ENCODE measurements around the gene IL9.
"Not testable (repeated sequence)": the region's sequence is repeated elsewhere in the genome, so short reads cannot be mapped to it uniquely, and the experiment has no call there.

Gene IL9

DNA sequence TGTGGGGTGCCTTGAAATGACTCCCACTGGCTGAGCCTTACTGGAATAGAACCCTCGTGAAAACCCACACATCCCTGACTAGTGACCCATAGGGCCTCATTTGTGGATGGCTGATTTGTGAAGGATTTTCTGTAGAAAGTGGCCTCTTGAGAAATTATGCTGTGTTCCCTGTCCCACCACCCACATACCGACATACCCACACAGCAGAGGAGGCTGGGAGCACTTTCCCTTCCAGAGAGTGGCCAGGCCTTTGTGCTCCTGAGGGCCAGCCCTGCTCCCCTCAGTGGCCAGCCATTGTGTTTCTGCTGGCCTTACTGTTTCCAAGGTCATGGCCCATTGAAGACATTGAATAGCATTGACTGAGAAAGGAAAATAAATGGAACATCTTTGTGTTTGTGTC is 29.6 kb downstream of the IL9 start:
- DNase-seq = no peak

DNA sequence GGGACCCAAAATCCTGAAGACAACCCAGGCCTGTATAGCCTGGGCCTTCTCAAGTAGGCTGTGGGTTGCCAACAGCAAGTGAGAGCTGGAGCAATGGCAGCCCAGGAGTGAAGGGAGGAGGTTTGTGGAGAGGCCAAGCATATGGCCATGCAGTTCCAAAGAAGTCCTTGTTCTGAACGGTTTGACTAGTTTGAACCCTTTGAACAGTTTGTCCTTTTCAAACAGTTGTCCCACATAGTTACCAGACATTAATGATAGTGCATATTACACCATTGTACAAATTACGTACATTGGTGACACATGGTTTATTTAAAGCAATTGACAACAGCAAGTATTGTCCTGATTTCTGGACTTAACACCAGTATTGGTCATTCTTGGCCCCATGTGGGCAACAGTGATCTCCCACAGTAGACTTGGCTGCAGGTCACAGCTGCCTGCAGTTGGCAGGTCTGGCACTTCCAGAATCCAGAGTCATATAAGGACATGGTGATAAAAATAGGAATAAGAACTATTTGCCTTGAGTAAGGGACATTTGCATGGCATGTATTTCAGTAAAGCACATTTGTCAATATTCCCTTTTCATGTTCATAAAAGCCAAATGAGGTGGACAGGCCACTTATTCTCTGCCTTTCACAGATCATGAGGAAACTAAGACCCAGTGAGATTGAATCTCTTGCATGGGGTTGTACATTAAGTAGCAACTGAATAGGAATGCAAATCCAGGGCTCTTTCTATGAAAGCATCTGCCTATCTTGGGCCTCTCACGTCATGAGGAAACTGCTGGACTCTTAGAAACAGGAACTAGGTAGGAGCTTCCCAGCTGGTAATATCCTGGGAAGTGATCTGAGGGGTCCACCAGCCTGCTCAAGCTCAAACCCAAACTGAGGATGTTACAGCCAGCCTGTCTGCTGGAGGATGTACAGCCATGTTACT is 30.9 kb downstream of the IL9 start:
- no peak for DNase-seq

DNA sequence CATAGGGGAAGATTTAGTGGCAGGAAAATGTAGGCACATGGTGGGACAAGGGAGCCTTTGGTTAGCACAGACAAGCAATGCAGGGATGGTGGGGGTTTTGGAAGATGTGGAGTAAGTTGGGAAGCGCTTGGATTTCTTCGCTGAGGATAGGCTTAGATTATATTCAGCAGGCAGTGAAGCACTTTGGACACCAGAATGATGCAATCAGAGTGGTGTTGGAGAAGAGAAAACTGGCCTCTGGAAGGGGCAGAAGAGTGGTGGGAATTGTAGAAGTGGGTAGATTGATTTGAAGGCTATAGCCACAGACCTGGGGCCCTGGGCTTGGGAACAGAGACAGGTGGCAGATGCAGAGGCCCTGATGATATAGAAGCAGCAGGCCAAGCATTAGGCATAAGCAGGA is 32.9 kb downstream of the IL9 start:
- DNase-seq = no peak

DNA sequence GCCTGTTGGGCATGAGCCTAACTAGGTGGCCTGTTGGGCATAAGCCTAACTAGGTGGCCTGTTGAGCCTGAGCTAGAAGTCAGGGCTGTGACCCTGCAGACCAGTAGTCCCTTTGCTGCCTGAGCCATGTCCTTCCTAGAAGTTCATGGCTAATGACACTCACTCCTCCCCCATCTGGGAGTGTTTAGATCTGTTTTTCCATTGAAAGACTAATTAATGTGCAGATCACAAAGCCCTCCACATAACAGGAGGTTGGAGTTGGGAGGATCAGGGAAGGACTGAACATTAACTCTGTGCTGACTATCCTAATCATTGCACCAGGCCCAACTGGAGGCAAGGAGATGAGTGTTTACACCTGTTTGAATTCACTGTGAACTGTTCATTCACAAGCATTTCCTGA is 33.6 kb downstream of the IL9 start:
- no peak for DNase-seq

DNA sequence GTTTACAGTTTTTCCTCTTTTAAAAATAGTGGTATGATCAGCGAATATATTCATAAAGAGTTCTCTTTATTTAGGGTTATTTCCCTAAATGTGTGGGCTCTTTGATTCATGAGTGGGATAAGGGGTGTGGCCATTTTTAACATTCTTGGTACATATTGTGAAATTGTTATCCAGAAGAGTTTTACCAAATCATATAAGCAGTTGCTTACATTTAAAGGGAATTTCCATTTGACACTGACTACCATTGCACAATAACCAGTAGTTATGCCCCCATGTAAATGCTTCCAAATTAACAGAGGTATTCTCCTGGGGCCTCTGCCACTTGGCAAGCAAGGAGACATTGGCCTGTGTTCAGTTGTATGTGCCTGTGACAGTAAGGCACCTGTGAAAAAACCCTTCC is 34.0 kb downstream of the IL9 start:
- DNase-seq = no peak

DNA sequence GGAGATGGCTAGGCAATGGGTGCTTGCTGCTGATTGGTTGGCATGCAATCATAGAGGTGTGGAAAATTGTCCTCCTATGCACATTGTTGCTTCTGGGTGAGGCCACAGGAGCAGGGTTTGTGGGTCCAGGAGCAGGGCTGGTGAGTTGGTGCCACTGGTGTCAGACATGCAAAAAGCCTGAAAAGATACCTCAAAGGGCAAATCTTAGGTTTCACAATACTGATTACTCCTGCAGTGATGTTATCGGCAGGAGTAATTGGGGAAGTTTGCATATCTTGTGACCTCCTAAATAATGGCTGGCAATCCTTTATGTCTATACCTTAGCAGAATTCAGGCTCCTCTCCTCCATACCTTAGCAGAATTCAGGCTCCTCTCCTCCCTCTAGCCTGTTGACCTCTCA is 36.0 kb downstream of the IL9 start:
- no peak for DNase-seq

DNA sequence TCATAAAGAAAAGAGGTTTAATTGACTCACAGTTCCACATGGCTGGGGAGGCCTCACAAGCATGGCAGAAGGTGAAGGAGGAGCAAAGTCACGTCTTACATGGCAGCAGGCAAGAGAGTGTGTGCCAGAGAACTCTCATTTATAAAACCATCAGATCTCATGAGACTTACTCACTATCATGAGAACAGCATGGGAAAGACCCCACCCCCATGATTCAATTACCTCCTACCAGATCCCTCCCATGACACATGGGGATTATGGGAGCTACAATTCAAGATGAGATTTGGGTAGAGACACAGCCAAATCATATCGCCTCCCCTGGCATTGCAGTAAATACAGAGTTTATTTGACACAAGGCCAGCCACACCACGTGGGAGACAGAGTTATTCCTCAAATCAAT is 36.5 kb downstream of the IL9 start:
- DNase-seq = not testable (repeated sequence)

DNA sequence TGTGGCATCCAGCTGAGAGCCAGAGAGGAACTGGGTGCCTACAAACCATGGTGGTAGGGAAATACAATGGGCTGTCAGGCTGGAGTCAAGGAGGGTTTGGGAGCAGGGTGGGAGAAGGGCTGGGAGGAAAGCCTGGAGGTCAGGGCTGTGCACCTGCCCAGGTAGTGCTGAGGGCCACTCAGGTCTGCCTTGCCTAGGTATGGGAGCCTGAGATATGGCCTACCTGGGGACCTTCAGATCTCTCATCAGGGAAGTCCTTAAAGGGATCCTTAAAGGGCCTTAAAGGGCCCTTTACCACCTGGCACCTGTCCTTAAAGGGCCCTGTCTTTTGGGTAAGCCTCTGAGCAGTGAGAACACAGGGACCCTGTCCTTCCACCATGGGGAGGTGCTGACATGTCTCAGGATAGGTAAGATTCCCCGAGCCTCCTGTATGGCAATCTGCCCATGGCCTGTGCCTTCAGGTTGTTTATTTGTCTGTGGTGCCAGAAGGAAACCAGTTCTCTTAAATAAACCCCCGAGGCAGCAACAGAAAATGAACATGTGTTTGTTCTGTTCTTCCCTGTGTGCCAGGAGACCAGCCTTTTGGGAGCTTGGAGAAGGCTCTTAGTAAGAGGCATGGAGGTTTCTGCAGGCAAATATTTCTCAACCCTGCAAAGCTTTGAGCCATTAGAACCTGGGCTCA is 37.9 kb downstream of the IL9 start:
- DNase-seq = no peak

DNA sequence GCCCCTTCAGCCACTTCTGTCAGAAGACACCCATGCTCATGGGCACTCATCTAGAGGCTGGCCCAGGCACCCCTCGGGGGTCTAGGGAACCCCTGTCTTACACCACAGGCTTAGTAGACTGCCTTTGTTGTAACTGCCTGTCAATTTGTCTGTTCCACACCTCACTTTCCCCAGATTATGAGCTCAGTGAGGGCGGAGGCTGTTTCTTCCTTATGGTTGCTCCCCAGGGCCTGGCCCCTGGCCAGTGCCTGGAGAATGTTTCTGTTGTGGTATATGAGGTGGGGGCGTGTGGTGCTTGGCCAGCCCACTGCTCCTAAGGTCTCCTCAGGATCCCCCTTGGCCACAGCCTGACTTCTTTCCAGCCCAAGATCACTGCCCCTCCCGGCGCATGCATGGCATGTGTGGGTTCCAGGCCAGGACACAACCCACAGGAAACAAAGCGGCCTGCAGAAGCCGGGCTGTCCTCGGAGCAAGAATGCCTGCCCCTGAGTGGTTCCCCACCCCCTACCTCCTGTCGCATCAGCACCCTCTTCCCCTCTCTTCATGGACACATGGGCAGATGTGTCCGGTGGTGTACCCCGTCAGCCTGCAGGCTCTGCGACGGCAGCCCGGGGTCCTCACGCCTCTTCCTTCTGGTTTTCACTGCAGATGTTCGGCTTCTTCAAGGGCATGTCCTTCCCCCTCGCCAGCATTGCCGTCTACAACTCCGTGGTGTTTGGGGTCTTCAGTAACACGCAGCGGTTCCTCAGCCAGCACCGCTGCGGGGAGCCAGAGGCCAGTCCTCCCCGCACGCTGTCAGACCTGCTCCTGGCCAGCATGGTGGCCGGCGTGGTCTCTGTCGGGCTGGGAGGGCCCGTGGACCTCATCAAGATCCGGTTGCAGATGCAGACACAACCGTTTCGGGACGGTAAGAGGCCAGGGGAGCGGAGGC is 43.5 kb downstream of the IL9 start:
- DNase-seq = no peak

DNA sequence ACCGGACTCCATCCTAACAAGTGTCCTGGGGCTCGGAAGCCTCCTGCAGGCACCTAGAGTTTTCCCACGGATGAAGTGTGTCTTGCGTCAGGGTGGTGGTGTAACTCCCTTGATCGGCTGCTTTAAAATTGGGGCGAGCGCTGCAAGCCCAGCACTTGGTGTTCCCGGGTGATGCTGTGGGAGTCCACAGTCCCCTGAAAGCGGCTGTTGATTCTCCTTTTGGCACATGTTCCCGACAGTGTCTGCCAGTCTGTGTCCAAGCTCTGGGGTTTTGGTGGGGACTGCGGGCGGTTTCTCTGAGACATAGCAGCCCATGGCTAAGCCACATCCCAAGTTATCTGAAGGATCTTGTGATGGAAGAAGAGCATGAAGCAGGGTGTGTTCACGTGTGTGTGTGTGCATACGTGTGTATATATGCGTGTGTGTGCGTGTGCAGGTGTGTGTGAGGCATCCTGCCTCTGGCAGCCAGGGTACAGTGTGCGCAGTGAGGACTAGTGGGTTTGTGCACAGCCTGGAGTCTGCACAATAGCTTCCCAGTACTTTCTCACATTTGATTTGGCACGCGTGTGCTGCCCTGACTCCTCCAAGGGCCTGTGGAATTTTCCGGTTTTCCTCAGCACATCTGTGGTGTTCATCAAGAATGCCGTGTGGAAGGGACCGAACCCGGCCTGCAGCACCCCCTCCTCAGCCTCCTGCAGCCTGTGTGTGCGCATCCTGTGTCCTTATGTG is 44.3 kb downstream of the IL9 start:
- no peak for DNase-seq

DNA sequence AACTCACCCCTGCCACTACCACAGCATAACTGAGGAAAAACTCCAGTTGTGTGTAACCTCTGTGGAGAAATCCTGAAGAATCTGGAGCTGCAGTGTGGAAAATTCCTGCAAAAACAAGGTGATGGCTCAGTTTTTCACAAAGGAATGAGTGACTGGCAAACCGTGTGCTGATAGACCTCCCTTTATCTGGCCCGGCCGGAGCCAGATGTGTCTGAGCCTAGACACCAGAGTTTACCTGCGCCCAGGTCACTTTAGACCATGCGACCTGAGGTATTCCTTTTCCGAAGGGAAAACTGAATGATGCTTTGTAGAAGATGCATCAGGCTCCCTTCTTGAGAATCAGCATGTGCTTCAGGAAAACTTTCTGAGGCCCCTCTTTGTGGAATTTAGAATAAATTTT is 45.0 kb downstream of the IL9 start:
- DNase-seq = no peak

DNA sequence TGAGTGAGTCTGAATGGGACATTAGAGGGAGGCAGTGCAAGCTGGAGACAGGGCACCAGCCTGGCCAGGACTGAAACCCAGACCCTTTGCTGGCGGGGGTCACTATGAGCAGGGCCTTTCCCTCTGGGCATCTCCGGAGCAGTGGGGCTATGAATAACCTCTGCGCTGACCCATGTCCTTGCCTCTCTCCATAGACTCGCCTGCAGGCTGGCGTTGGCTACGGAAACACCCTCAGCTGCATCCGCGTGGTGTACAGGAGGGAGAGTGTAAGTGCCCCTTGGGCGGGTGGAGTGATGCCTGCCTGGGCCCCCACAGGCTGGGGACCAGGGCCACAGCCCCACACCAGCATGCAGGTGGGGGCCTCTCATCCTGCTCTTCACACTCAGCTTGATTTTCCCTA is 45.4 kb downstream of the IL9 start:
- DNase-seq = no peak

DNA sequence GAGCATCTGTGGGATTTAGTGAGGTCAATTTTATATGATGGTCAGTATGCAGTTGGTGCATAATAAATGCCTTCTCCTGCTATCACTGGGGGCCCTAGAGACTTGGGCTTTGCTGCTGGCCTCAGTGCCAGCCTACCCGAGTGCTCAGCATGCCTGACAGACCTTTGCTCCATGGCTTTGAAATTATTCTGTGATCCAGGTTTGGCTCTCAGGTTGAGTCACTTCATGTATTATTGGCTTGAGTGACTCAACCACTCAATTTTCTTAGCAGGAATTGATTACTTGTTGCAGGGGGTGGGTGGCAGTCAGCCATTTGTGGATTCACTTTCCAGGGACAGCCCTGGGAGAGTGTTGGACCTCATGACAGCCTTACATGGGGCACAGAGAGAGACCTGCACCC is 47.7 kb downstream of the IL9 start:
- DNase-seq = no peak

DNA sequence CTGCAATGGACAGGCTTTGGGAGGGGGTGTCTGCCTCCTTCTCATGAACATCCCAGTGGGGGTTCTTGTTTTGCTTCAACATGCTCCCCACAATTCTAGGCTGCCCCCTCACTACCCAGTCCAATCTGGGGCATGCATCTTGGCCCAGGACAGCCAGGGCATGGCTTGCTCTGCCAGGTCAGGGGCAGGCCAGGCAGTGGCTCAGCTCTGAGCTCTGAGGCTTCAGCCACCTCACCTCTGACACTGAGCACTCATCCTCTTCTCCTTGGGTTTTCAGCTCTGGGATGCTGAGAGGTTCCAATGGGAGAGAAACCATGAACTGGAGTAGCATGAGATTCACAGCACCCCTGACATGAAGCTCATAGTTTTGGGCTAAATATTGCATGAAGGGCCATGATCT is 49.3 kb downstream of the IL9 start:
- no peak for DNase-seq

DNA sequence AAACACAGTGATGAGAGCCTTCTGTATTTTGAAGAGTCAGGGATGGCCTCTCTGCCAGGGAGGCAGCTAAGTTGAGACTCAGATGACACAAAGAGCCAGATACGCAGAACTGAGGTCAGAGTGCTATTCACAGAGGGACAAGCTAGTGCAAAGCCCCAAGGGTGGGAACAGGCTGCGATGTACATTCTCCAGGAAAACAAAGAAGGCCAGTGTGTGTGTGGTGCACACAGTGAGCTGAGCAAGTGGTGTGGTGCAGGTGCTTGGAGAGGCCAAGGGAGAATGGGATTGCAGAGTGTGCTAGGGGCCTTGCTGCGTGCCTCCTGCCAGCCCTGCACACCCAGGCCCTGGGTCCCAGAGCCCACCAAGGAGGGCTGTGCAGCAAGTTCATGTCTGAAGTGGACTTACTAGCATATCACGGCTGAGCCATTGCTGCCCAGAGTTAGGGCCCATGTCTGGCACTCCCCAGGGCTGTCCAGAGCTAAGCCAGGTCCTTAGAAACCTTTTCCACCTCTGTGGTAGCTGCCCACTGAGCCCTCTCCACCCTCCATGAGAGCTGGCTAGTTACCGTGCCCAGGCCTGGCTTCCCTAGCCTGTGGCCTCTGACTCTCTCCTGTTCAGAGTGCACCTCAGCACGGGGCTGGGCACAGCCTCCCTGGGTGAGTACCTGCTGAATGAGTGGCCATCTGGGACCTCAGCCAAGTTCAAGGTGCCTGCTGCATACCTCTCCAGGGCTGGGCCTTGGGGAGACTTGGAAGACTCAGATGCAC is 51.9 kb downstream of the IL9 start:
- no peak for DNase-seq

DNA sequence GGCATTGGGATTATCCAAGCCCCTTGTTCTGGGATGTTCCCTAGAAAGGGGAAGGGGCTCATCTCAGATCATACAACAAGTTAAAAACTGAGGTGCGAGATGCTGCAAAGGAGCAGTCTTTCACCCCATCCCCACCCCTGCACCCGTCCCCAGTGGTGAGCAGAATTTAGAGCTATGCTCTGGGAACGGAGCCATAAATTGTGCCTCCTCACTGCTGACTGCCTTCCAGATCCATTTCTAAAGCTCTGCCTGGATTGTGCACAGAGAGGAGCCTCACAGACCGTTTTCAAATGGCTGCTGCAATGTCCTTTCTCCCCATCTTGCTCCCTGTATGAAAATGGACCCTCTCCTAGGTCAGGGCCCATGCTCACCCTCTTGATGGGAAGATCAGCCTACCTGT is 52.9 kb downstream of the IL9 start:
- no peak for DNase-seq

Data from HCEC 1CT (cell line).